Breast epithelium (tissue), 3 donors: ENCODE results near the gene PTPRF.

Source experiments
- CTCF ChIP-seq, 3 donors: fragments of 450-650 bp; IDR thresholded peaks; one replicate each; pipeline ENCODE4 v1.5.1; 2016 to 2017; ENCODE audit warnings: antibody characterized with exemption in 3 of 3, mild to moderate bottlenecking in 3 of 3, moderate library complexity in 3 of 3
- POLR2A ChIP-seq: fragments of 450-650 bp; IDR thresholded peaks from one replicate; pipeline ENCODE4 v1.6.1; 2016; ENCODE audit warnings: antibody characterized with exemption, mild to moderate bottlenecking, moderate library complexity

DNA sequence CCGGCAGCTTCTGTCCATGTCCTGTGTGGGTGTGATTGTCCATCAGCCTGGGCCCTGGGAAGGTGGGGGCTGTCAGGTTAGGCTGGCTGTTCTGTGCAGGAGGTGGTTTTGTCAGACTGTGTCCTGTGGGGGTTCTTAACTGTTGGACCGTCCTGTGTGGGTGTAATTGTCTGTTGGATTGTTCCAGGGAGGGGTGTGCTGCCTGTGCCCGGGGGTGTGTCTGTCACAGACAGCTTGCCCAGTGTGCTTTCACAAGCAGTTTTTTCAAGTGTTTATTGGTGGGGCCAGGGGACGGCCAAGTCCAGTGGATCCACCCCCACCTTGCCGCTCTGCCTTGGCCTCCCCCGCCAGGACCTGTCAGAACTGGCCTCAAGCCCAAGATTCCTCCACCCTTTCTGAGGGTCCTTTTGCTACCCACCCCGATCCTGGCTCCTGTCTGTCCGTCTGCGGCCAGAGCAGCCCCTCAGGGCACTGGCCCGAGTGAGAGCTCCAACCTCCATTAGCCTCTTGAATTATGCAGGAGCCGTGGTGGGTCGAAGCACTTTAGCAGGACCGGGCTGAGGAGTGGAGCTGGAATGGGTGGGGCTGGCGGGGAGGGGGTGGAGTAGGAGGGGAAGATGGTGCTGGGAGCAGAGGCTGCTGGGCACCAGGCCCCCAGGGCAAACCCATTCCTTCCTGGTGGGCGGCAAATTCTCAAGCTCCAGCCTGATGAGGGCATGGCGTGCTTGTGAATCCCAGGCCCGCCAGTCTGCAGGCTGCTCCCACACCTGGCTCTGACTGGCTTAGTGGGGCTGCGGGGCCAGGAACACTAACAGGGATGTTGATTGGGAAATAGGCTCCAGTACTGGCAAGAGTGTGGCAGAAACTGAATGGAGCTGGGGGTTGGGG lies 47.2 kb downstream of the PTPRF start:
- TF ChIP-seq CTCF (IDR thresholded peaks at IDR 0.05) (no peak), POLR2A (no peak)
